HG03469 (cell line): ENCODE data around the gene SFRP5.
A peak's percentile ranks its signal among the peaks of the same experiment; 100 is the strongest.

ENCODE experiments used
- ATAC-seq: cut with Tn5 transposase; IDR thresholded peaks from one replicate; pipeline ENCODE4 v1.9.1; 2021; ENCODE audit warnings: mild to moderate bottlenecking, moderate library complexity, moderate number of reproducible peaks; ENCODE audit not compliant: unreplicated experiment

Gene SFRP5

DNA sequence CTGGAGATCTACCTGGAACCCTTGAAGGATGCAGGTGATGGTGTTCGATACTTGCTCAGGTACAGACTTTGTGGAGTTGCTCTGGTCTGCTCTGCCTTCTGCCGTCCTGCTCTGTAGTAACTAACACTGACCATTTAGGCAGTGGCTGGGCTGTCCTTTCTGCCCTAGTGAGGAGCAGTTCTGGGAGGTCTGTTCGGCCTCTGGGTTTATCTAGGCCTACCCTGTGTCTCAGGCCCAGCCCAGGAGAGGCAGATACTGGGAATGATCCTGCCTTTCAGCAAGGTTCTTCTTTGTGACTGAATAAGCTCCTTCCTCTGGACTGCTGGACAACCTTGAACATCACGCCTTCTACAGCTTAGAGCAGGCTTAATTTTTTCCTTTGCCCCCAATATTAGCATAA lies 33.2 kb downstream of the SFRP5 start:
- no peak for ATAC-seq

DNA sequence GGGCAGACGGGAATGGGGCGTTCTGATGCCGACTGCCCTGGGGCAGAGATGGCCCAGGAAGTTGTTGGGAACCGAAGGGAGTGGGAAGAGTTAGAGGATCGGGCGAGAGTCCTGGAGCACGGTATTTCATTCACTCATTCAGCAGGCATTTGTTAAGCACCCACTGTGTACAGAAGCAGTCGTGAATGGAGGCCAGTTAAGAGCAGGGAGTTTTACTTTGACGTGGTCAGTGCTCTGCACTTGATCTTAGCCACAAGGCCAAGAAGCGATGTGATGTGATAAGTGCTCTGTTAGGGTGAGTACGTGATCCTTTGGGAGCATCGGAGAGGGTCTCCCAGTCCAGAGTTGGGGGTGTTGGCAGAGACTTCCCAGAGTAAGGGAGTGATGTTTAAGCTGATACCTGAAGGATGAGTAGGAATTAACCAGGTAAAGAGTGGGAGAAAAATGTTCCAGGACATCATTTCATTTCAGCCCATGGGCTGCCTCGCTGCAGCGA lies 34.0 kb downstream of the SFRP5 start:
- no peak for ATAC-seq

- peak; percentile 67 for ATAC-seq
Measured at GRCh38 chr10:97736902-97737769, 34.7 kb downstream of the SFRP5 start, which contains the start of gene ZFYVE27. Gene ZFYVE27 (plus strand): TSS chr10:97737128. CDS start chr10:97738478, 1,350 bp downstream.

DNA sequence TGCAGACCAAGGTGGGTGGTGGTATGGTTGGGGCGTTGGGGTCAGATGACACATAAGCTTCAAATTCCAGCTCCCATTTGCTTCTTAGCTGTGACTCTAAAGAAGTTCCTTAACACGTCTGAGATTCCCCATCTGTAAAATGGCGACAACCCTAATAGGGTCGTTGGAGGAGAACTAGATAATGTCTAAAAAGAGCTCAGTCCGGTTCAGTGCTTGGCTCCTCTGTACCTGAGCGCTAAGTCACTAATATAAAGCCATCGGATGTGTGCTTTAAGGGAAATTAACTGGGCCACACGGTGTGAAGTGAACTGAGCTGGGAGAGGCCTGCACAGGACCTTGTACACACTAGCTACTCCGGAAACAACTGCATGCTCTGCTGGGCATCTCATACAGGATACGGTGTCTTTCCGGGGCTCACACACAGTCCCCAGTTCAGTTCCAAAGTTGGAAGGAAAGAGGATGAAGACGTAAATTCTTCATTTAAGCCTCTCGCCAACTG lies 35.3 kb downstream of the SFRP5 start:
- no peak for ATAC-seq

DNA sequence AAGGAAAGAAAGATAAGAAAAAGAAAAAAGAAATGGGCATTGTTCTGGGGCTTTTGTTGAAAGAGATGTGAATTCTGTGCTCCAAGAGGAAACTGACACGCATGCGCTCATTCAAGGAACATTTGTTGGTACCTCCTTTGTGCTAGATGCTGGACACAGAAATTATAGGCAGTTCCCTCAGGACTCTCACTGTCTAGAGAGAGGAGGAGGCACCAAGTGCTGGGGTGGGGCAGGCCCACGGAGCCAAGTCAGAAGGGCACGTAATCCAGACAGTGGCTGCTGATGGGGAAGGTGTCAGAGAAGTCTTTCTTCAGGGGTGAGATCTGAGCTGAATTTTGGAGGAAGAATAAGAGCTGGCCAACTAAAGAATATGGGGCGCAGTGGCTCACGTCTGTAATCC lies 37.8 kb downstream of the SFRP5 start:
- ATAC-seq: no peak

GRCh38 chr10:97733256-97733655 lies 38.5 kb downstream of the SFRP5 start:
- no peak for ATAC-seq

GRCh38 chr10:97732052-97732359 lies 39.8 kb downstream of the SFRP5 start:
- no peak for ATAC-seq

- ATAC-seq: no peak
Measured at GRCh38 chr10:97731346-97732051, 40.3 kb downstream of the SFRP5 start.

DNA sequence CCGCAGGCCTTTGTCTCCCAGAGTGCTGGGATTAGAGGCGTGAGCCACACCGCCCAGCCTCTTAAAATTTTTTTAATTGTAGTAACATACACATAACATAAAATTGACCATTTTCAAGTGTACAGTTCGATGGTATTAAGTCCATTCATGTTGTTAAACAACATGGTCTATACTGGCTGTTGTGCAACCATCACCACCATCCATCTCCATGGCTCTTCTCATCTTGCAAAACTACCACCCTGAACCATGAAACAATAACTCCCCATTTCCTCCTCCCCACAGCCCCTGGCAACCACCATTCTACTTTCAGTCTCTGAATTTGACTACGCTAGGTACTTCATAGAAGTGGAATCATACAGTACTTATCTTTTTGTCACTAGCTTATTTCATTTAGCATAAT lies 42.8 kb downstream of the SFRP5 start:
- ATAC-seq: no peak

GRCh38 chr10:97726636-97727178 lies 45.1 kb downstream of the SFRP5 start:
- no peak for ATAC-seq

DNA sequence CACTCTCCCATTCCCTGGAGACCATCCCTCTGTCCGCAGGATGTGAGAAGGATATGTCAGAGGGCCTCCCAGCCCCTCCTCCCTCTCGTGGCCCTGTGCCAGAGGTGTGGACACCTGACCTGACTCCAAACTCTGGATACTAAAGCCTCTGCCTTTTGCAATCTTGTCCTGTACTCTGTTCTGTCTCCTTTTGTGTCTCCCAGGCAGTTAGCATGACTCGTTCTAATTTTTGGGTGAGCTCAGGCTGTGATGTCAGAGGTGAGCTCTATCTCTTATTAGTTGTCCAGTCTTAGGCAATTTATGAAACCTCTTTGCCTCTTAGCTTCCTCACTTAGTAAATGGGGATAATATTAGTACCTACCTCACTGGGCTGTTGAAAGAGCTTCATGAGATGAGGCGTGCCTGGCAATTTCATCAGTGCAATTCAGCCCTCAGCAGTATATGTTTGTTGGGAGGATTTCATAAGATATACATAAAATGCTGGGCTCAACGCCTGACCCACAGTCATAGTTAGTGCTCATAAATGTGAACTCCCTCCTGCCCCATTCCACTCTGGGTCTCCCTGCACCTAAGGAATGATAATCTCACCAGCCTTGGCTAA lies 47.4 kb downstream of the SFRP5 start:
- ATAC-seq: no peak

- ATAC-seq: no peak
Measured at GRCh38 chr10:97723001-97723400, 48.8 kb downstream of the SFRP5 start.

DNA sequence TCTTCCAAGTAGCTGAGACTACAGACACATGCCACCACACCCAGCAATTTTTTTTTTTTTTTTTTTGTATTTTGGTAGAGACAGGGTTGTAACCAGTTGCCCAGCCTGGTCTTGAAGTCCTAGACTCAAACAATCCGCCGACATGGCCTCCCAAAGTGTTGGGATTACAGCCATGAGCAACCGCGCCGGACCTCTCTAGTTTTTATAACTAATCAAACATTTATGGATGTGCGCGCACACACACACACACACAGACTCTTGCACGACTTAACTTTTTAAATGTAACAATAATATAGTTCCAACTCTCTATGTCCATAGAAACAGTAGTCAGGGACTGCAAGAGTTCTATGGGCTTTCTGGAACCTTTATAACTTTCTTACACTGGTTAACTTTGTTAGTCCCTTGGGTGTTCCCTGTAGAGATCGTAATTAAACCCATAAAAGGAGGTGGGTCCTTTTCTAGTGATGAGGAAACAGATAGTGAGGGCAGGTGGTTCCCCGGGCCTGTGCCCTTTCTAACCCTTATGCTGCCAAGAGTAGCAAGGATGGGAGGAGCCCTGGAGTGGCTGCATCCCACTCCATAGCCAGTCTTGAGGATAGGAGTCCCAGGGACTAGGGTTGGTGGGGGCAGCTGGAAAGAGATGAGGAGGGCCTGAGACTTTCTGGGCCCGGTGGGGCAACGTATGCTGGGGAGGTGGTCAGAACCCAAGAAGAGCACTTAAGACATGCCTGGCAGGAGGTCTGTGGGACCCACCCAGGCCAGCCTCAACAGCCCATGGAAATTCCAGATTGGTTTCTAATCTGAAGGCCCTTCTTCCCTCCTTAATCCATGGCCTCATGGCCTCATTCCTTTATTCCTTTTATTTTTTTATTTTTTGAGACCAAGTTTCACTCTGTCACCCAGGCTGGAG lies 49.7 kb downstream of the SFRP5 start:
- no peak for ATAC-seq

- no peak for ATAC-seq
Measured at GRCh38 chr10:97719602-97720001, 52.2 kb downstream of the SFRP5 start.

GRCh38 chr10:97718659-97719142 lies 53.1 kb downstream of the SFRP5 start:
- no peak for ATAC-seq

- no peak for ATAC-seq
Measured at GRCh38 chr10:97718178-97718577, 53.6 kb downstream of the SFRP5 start.

- no peak for ATAC-seq
Measured at GRCh38 chr10:97717627-97718026, 54.2 kb downstream of the SFRP5 start.
